Liver (tissue), 9 donors: ENCODE results near the gene RAB37. TPM values are rescaled to one million over a fixed set of nuclear protein-coding genes. Genes with fewer than 3 reads are reported as not detected.

Experiments used
- DNase-seq: peaks from one replicate; pipeline ENCODE4 v3.0.0-alpha.2; 2017; ENCODE audit warnings: low spot score
- H3K27ac ChIP-seq, 2 donors: one replicate each; pipeline ENCODE4 v1.7.0; 2013; ENCODE audit warnings: inconsistent platforms in 2 of 2, low read length in 2 of 2, control low read depth in 1 of 2, low read depth in 1 of 2, mild to moderate bottlenecking in 1 of 2
- H3K27me3 ChIP-seq, 4 donors: one replicate each; pipeline versions ENCODE4 v1.6.1 to v1.7.0; 2013; ENCODE audit warnings: low read length in 3 of 4, inconsistent platforms in 1 of 4, mild to moderate bottlenecking in 1 of 4, moderate library complexity in 1 of 4; ENCODE audit not compliant: control insufficient read depth in 4 of 4, insufficient read depth in 4 of 4
- H3K36me3 ChIP-seq, 4 donors: one replicate each; pipeline versions ENCODE4 v1.6.1 to v1.7.0; 2013; ENCODE audit warnings: low read length in 3 of 4, mild to moderate bottlenecking in 3 of 4, low read depth in 1 of 4, moderate library complexity in 1 of 4; ENCODE audit not compliant: control insufficient read depth in 4 of 4, insufficient read depth in 3 of 4
- H3K4me1 ChIP-seq, 4 donors: one replicate each; pipeline versions ENCODE4 v1.6.1 to v1.7.0; 2013; ENCODE audit warnings: low read length in 3 of 4, mild to moderate bottlenecking in 3 of 4, moderate library complexity in 1 of 4; ENCODE audit not compliant: control insufficient read depth in 4 of 4, insufficient read depth in 4 of 4
- H3K4me3 ChIP-seq, 3 donors: one replicate each; pipeline versions ENCODE4 v1.6.1 to v1.7.0; 2013; ENCODE audit warnings: low read length in 3 of 3, control low read depth in 1 of 3, low read depth in 1 of 3, mild to moderate bottlenecking in 1 of 3
- H3K9ac ChIP-seq, 2 donors: one replicate each; pipeline ENCODE4 v1.7.0; 2013; ENCODE audit warnings: low read length in 2 of 2, mild to moderate bottlenecking in 2 of 2, moderate library complexity in 2 of 2, control low read depth in 1 of 2, low read depth in 1 of 2
- H3K9me3 ChIP-seq, 4 donors: one replicate each; pipeline versions ENCODE4 v1.6.1 to v1.7.0; 2013; ENCODE audit warnings: low read length in 3 of 4; ENCODE audit not compliant: control insufficient read depth in 4 of 4
- ATF3 ChIP-seq: IDR thresholded peaks from 2 replicates; pipeline ENCODE4 v1.6.1; 2016; ENCODE audit warnings: antibody characterized with exemption
- CTCF ChIP-seq: fragments of 150-350 bp; IDR thresholded peaks from 2 replicates; pipeline ENCODE4 v1.5.1; 2017; ENCODE audit warnings: improper control_type of control experiment, low read depth, low read length; ENCODE audit not compliant: missing input control
- EGR1 ChIP-seq, 2 donors: IDR thresholded peaks; 2 replicates each; pipeline ENCODE4 v1.6.1; 2016 to 2018; ENCODE audit warnings: antibody characterized with exemption in 2 of 2, low read depth in 2 of 2
- FOXA1 ChIP-seq: IDR thresholded peaks from 2 replicates; pipeline ENCODE4 v1.6.1; 2016; ENCODE audit warnings: antibody characterized with exemption
- FOXA2 ChIP-seq: IDR thresholded peaks from 2 replicates; pipeline ENCODE4 v1.6.1; 2016; ENCODE audit warnings: antibody characterized with exemption
- GABPA ChIP-seq, 2 donors: IDR thresholded peaks in 1 of 2; conservative IDR thresholded peaks in 1 of 2; 2 replicates each; pipeline ENCODE4 v1.6.1; 2016; ENCODE audit warnings: antibody characterized with exemption in 2 of 2, mild to moderate bottlenecking in 1 of 2, moderate library complexity in 1 of 2
- HNF4A ChIP-seq, 2 donors: conservative IDR thresholded peaks; 2 replicates each; pipeline ENCODE4 v1.6.1; 2016; ENCODE audit warnings: antibody characterized with exemption in 2 of 2, mild to moderate bottlenecking in 2 of 2
- HNF4G ChIP-seq: IDR thresholded peaks from 2 replicates; pipeline ENCODE4 v1.6.1; 2016; ENCODE audit warnings: antibody characterized with exemption
- JUND ChIP-seq, 2 donors: IDR thresholded peaks; 2 replicates each; pipeline ENCODE4 v1.6.1; 2016; ENCODE audit warnings: antibody characterized with exemption in 2 of 2
- NR2F2 ChIP-seq: IDR thresholded peaks from 2 replicates; pipeline ENCODE4 v1.6.1; 2016; ENCODE audit warnings: antibody characterized with exemption
- RAD21 ChIP-seq, 2 donors: IDR thresholded peaks; 2 replicates each; pipeline ENCODE4 v1.6.1; 2016; ENCODE audit warnings: antibody characterized with exemption in 2 of 2, mild to moderate bottlenecking in 2 of 2
- REST ChIP-seq: IDR thresholded peaks from 2 replicates; pipeline ENCODE4 v1.6.1; 2016; ENCODE audit warnings: antibody characterized with exemption, mild to moderate bottlenecking
- RXRA ChIP-seq, 2 donors: IDR thresholded peaks; 2 replicates each; pipeline ENCODE4 v1.6.1; 2017 to 2018; ENCODE audit warnings: antibody characterized with exemption in 2 of 2, mild to moderate bottlenecking in 1 of 2
- SP1 ChIP-seq: IDR thresholded peaks from 2 replicates; pipeline ENCODE4 v1.6.1; 2018; ENCODE audit warnings: antibody characterized with exemption, mild to moderate bottlenecking
- TAF1 ChIP-seq: conservative IDR thresholded peaks from 2 replicates; pipeline ENCODE4 v1.6.1; 2016; ENCODE audit warnings: antibody characterized with exemption, mild to moderate bottlenecking
- YY1 ChIP-seq: IDR thresholded peaks from 2 replicates; pipeline ENCODE4 v1.6.1; 2016; ENCODE audit warnings: antibody characterized with exemption, mild to moderate bottlenecking
- ZBTB33 ChIP-seq: IDR thresholded peaks from 2 replicates; pipeline ENCODE4 v1.6.1; 2016; ENCODE audit warnings: antibody characterized with exemption
- WGBS: extraction: QIAGEN DNeasy Blood & Tissue Kit; methylation state at CpG from one replicate; pipeline ENCODE4 v1.1.7; 2013; 5-methylcytosine and 5-hydroxymethylcytosine counted together
- polyA plus RNA-seq, 2 donors: library from polyadenylated mRNA; stranded (reverse) in 1 of 2; unstranded in 1 of 2; fragments of 200-250 nt in 1 of 2; fragments of >200 nt in 1 of 2; fragmentation: Nextera tagmentation in 1 of 2; extraction: Ambion mirVana in 1 of 2; gene quantifications; one replicate each; pipeline versions ENCODE4 v1.2.1 to v1.2.3, GENCODE V29; 2013 to 2015
- total RNA-seq, 2 donors: library from RNA; depleted of rRNA; stranded (reverse); fragments of >200 nt; gene quantifications; one replicate each; pipeline ENCODE4 v1.2.3, GENCODE V29; 2014
- donor health status: healthy.
- donor health status: healthy.
- donor health status: healthy.
- donor health status: healthy.
- donor health status: healthy.

Gene RAB37
- total and polyA plus RNA-seq, 4 donors = 5.1 to 8.8 (median 5.6) TPM

- H3K36me3 ChIP-seq = no peaks in the 10 kb centered on the region
- 46% methylated on average over 5 of the region's 5 CpGs for WGBS
- DNase-seq = no peak
- H3K9me3 ChIP-seq = no peaks in the 10 kb centered on the region
- TF ChIP-seq ATF3 = no peak
- TF ChIP-seq JUND (IDR thresholded peaks at IDR 0.05) = no peak
- TF ChIP-seq YY1 = no peak
- TF ChIP-seq RXRA (IDR thresholded peaks at IDR 0.05) = no peak
- TF ChIP-seq ZBTB33 = no peak
- no peak for TF ChIP-seq SP1
- TF ChIP-seq REST = no peak
- no peak for TF ChIP-seq RAD21 (IDR thresholded peaks at IDR 0.05)
- TF ChIP-seq TAF1 = no peak
- no peak for TF ChIP-seq NR2F2
- TF ChIP-seq HNF4A (conservative IDR thresholded peaks at IDR 0.05) = no peak
- no peak for TF ChIP-seq EGR1 (IDR thresholded peaks at IDR 0.05; ENCODE audit: low read depth in 2 of 2)
- TF ChIP-seq HNF4G = no peak
- TF ChIP-seq FOXA2 = no peak
- TF ChIP-seq CTCF = no peak
- no peak for TF ChIP-seq FOXA1
- H3K9ac ChIP-seq = no peak overlapping the region
- peaks cover 59 to 99% (median 90%) of the 10 kb centered on the region in 4 donors for H3K4me1 ChIP-seq
- peak overlapping the region; percentile 51 to 75 for H3K27ac ChIP-seq
- no peak overlapping the region for H3K4me3 ChIP-seq
- no peaks in the 10 kb centered on the region for H3K27me3 ChIP-seq
These were observed 24.4 kb downstream of the RAB37 start for GRCh38 chr17:74761419-74761818.

GRCh38 chr17:74761931-74762330, 24.9 kb downstream of the RAB37 start:
- no peaks in the 10 kb centered on the region for H3K27me3 ChIP-seq
- peak overlapping the region in 1 of 2 donors; percentile 75 for H3K27ac ChIP-seq
- H3K36me3 ChIP-seq = no peaks in the 10 kb centered on the region
- no peak overlapping the region for H3K4me3 ChIP-seq
- 84% methylated on average over 11 of the region's 11 CpGs for WGBS
- no peak overlapping the region for H3K9ac ChIP-seq
- no peak for DNase-seq
- peaks cover 63 to 99% (median 89%) of the 10 kb centered on the region in 4 donors for H3K4me1 ChIP-seq
- no peaks in the 10 kb centered on the region for H3K9me3 ChIP-seq
- no peak for TF ChIP-seq CTCF
- TF ChIP-seq RXRA (IDR thresholded peaks at IDR 0.05) = no peak
- no peak for TF ChIP-seq NR2F2
- TF ChIP-seq TAF1 = no peak
- no peak for TF ChIP-seq EGR1 (IDR thresholded peaks at IDR 0.05; ENCODE audit: low read depth in 2 of 2)
- no peak for TF ChIP-seq SP1
- TF ChIP-seq JUND (IDR thresholded peaks at IDR 0.05) = no peak
- no peak for TF ChIP-seq ZBTB33
- TF ChIP-seq HNF4A (conservative IDR thresholded peaks at IDR 0.05) = no peak
- TF ChIP-seq ATF3 = no peak
- no peak for TF ChIP-seq GABPA (IDR thresholded peaks at IDR 0.05 in 1 of 2, conservative IDR thresholded peaks at IDR 0.05 in 1 of 2)
- no peak for TF ChIP-seq RAD21 (IDR thresholded peaks at IDR 0.05)
- TF ChIP-seq HNF4G = no peak
